Skeletal muscle satellite cell (primary cell): ENCODE results near the gene NEK11.

Source experiments
- H3K27me3 ChIP-seq: 2 replicates; pipeline ENCODE4 v1.7.0; 2013; ENCODE audit warnings: low read length; ENCODE audit not compliant: control insufficient read depth, insufficient read depth
- H3K36me3 ChIP-seq: 2 replicates; pipeline ENCODE4 v1.7.0; 2013; ENCODE audit warnings: mild to moderate bottlenecking, control low read depth, low read length; ENCODE audit not compliant: insufficient read depth
- H3K4me1 ChIP-seq: 2 replicates; pipeline ENCODE4 v1.7.0; 2013; ENCODE audit warnings: low read length; ENCODE audit not compliant: control insufficient read depth, insufficient read depth
- H3K4me2 ChIP-seq: 2 replicates; pipeline ENCODE4 v1.7.0; 2013; ENCODE audit warnings: mild to moderate bottlenecking, low read length
- H3K4me3 ChIP-seq: 2 replicates; pipeline ENCODE4 v1.7.0; 2013; ENCODE audit warnings: low read length
- H3K9ac ChIP-seq: 2 replicates; pipeline ENCODE4 v1.7.0; 2013; ENCODE audit warnings: mild to moderate bottlenecking, low read depth, low read length, moderate library complexity
- H3K9me3 ChIP-seq: replicated peaks from 2 replicates; pipeline ENCODE4 v1.7.0; 2013; ENCODE audit warnings: mild to moderate bottlenecking, control low read depth, low read length

The NEK11 gene

GRCh38 chr3:131082871-131083863, 56.5 kb downstream of the NEK11 start:
- Histone ChIP-seq H3K4me3 (no peak overlapping the region), H3K36me3 (no peaks in the 10 kb centered on the region), H3K9ac (no peak overlapping the region), H3K27me3 (no peaks in the 10 kb centered on the region), H3K9me3 (no peaks in the 10 kb centered on the region), H3K4me1 (peaks cover 11% of the 10 kb centered on the region), H3K4me2 (peak overlapping the region; percentile 50)

GRCh38 chr3:131091768-131092167, 65.1 kb downstream of the NEK11 start:
- H3K9me3 ChIP-seq: no peaks in the 10 kb centered on the region
- H3K9ac ChIP-seq: no peak overlapping the region
- H3K36me3 ChIP-seq: no peaks in the 10 kb centered on the region
- no peak overlapping the region for H3K4me3 ChIP-seq
- no peaks in the 10 kb centered on the region for H3K27me3 ChIP-seq
- no peaks in the 10 kb centered on the region for H3K4me1 ChIP-seq
- H3K4me2 ChIP-seq: no peak overlapping the region

GRCh38 chr3:131107637-131108433, 81.2 kb downstream of the NEK11 start:
- no peaks in the 10 kb centered on the region for H3K9me3 ChIP-seq
- H3K4me1 ChIP-seq: peaks cover 40% of the 10 kb centered on the region
- peak overlapping the region; percentile 65 for H3K9ac ChIP-seq
- no peaks in the 10 kb centered on the region for H3K27me3 ChIP-seq
- H3K4me3 ChIP-seq: no peak overlapping the region
- no peaks in the 10 kb centered on the region for H3K36me3 ChIP-seq
- peak overlapping the region; percentile 54 for H3K4me2 ChIP-seq

GRCh38 chr3:131109156-131109555, 82.5 kb downstream of the NEK11 start:
- H3K9ac ChIP-seq: peak overlapping the region; percentile 72
- H3K9me3 ChIP-seq: no peaks in the 10 kb centered on the region
- H3K4me1 ChIP-seq: peaks cover 40% of the 10 kb centered on the region
- H3K27me3 ChIP-seq: no peaks in the 10 kb centered on the region
- H3K4me3 ChIP-seq: no peak overlapping the region
- no peak overlapping the region for H3K4me2 ChIP-seq
- no peaks in the 10 kb centered on the region for H3K36me3 ChIP-seq

GRCh38 chr3:131110087-131110486, 83.4 kb downstream of the NEK11 start:
- no peaks in the 10 kb centered on the region for H3K36me3 ChIP-seq
- peaks cover 40% of the 10 kb centered on the region for H3K4me1 ChIP-seq
- no peaks in the 10 kb centered on the region for H3K9me3 ChIP-seq
- H3K4me3 ChIP-seq: no peak overlapping the region
- H3K9ac ChIP-seq: peak overlapping the region; percentile 72
- no peaks in the 10 kb centered on the region for H3K27me3 ChIP-seq
- H3K4me2 ChIP-seq: peak overlapping the region; percentile 41

GRCh38 chr3:131114256-131114655, 87.6 kb downstream of the NEK11 start:
- Histone ChIP-seq H3K9ac (no peak overlapping the region), H3K9me3 (no peaks in the 10 kb centered on the region), H3K4me1 (peaks cover 20% of the 10 kb centered on the region), H3K4me3 (no peak overlapping the region), H3K27me3 (no peaks in the 10 kb centered on the region), H3K36me3 (no peaks in the 10 kb centered on the region), H3K4me2 (no peak overlapping the region)

GRCh38 chr3:131125684-131126083, 99.0 kb downstream of the NEK11 start:
- Histone ChIP-seq H3K4me1 (no peaks in the 10 kb centered on the region), H3K9me3 (no peaks in the 10 kb centered on the region), H3K4me3 (no peak overlapping the region), H3K27me3 (no peaks in the 10 kb centered on the region), H3K36me3 (no peaks in the 10 kb centered on the region), H3K4me2 (no peak overlapping the region), H3K9ac (no peak overlapping the region)

GRCh38 chr3:131140891-131141290, 114.2 kb downstream of the NEK11 start:
- no peaks in the 10 kb centered on the region for H3K27me3 ChIP-seq
- no peak overlapping the region for H3K9ac ChIP-seq
- no peaks in the 10 kb centered on the region for H3K36me3 ChIP-seq
- no peak overlapping the region for H3K4me3 ChIP-seq
- H3K4me2 ChIP-seq: no peak overlapping the region
- H3K4me1 ChIP-seq: peaks cover 4% of the 10 kb centered on the region
- H3K9me3 ChIP-seq: no peaks in the 10 kb centered on the region

GRCh38 chr3:131141770-131142169, 115.1 kb downstream of the NEK11 start:
- Histone ChIP-seq H3K27me3 (no peaks in the 10 kb centered on the region), H3K9ac (no peak overlapping the region), H3K4me1 (no peaks in the 10 kb centered on the region), H3K9me3 (no peaks in the 10 kb centered on the region), H3K4me3 (no peak overlapping the region), H3K4me2 (no peak overlapping the region), H3K36me3 (no peaks in the 10 kb centered on the region)

GRCh38 chr3:131142580-131142979, 115.9 kb downstream of the NEK11 start:
- no peaks in the 10 kb centered on the region for H3K27me3 ChIP-seq
- no peaks in the 10 kb centered on the region for H3K36me3 ChIP-seq
- no peak overlapping the region for H3K4me2 ChIP-seq
- H3K4me3 ChIP-seq: no peak overlapping the region
- no peak overlapping the region for H3K9ac ChIP-seq
- H3K9me3 ChIP-seq: no peaks in the 10 kb centered on the region
- no peaks in the 10 kb centered on the region for H3K4me1 ChIP-seq

GRCh38 chr3:131143802-131144201, 117.1 kb downstream of the NEK11 start:
- Histone ChIP-seq H3K4me1 (no peaks in the 10 kb centered on the region), H3K36me3 (no peaks in the 10 kb centered on the region), H3K9ac (no peak overlapping the region), H3K27me3 (no peaks in the 10 kb centered on the region), H3K4me2 (no peak overlapping the region), H3K4me3 (no peak overlapping the region), H3K9me3 (no peaks in the 10 kb centered on the region)
